ELF-1 (cell line): ENCODE measurements around the gene KIRREL3.
A peak's percentile ranks its signal among the peaks of the same experiment; 100 is the strongest.

ENCODE experiments used
- DNase-seq: peaks from one replicate; pipeline ENCODE4 v3.0.0-alpha.2; 2016; ENCODE audit warnings: low read depth, low spot score

KIRREL3 gene

GRCh38 chr11:126602993-126603392 lies 397.6 kb downstream of the KIRREL3 start:
- DNase-seq, result no peak

DNA sequence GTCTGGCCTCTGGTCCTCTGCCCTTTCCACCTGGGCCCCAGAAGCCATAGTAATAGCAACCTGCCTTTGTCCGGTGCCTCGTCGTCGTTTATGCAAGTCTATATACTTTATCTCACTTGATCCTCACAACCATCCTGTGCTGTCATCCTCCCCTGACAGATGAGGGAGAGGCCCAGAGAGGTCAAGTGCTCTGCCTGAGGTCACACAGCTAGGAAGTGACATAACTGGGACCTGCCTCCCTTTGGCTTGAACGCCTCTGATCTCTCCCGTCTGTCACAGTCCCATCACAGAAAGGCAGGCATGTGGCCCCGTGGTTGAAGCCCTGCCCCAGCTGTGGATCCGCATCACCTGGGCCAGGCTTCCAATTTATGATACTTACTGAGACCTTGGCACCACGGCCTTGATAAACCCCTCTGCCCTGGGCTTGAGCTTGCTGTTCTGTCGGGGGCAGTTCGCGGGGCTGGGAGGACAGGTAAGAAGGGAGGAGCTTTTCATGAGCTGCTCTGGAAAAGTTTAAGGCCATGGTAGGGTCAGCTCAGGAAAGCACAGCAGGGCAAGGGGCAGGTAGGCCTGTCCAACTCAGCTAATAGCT lies 398.1 kb downstream of the KIRREL3 start:
- no peak for DNase-seq

DNA sequence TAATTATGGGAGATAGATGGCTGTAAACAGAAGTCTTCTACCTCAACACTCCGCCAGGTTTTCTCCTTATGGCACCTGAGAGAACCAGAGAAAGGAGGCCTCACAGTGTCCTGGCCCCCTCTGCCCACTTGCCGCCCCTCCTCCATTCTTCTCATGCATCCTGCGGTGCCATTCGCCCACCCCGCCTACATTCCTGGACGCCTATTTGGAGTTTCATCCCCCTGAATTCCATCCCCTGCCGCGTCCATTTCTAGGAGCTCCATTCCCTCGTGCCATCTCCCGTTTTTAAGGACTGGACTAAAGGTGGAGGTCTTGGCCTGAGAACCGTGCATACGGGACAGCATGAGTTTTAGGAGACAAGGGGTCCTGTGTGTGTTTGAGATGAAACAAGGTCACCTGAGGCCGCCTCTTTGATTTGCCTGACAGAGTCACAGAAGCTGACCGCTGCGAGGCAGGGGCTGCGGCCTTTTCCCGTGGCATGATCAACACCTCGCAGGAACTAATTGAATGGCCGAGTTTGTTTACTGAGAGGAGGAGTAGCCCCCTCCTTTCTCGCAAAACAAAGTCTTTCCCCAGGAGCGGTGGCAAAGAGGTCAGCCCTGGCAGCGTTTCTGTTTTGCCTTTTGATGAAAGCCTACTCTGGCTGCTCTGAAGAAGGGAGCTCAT lies 398.9 kb downstream of the KIRREL3 start:
- peak; percentile 90 for DNase-seq

DNA sequence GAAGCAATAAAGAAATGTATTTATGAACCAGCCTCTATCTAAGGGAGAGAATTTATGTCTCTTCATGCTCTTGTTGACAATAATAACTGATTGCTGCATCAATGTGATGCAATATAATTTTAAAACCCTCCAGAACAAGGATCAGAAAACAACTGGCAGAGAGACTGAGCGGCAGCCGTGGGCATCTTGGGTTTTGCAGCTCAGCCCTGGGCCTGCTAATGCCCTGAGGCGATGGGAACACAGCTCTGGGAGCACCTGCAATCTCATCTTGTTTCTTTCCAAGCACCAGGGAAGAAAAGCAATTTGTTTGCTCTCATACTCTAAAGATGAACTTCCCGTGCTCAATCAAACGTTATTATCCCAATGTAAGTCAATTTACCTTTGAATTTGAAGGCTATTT lies 399.4 kb downstream of the KIRREL3 start:
- no peak for DNase-seq

DNA sequence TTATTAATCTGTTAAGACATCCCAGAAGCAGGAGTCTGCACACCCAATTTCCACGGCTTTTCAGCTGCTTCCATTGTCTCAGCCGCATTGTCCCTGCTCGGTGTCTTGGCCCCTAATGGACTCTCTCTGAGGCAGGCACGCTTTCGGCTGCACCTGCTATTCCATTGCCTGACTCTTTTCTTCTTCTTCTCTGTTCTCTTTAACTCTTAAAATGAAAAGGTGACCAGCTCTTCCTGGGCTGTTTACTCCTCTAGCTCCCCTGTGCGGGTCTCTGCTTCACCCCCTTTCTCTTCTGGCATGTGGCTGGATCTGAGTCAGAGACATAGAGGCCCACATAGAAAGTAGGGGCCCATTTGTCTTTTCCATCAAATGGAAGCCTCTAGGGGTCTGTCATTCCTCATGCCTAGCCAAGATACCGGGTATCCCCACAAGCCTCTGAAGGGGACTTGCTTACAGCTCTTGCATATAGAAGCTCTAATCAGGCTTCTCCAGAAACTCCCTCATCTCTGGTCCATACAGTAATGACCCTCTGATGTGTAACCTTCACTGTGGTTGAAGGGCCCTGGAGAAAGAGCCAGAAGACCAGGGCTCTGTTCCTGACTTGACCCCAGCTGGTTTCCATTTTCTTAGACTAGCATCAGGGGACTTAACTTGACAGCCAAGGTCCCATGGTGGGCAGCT lies 401.2 kb downstream of the KIRREL3 start:
- DNase-seq, result no peak

GRCh38 chr11:126598344-126599216 lies 402.0 kb downstream of the KIRREL3 start:
- DNase-seq, result no peak

GRCh38 chr11:126597041-126597440 lies 403.5 kb downstream of the KIRREL3 start:
- no peak for DNase-seq

DNA sequence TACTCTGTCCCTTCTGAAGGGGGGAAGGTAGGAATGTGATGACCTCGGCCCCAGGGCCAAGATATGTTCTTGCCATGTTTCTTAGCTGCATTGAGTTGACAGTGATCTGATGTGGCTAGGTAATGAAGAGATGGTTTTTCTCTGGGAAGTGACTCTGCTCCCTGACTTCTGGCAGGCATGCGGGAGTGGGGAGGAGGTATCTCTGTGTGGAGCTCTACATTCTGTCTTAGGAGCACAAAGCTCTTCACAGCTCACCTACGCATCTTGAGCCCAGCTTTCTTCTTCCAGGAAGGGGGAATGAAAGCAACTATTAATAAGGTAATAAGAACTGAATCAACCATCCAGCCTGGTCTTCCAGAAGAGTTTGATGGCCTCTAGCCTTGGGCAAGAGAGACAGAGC lies 404.1 kb downstream of the KIRREL3 start:
- no peak for DNase-seq

DNA sequence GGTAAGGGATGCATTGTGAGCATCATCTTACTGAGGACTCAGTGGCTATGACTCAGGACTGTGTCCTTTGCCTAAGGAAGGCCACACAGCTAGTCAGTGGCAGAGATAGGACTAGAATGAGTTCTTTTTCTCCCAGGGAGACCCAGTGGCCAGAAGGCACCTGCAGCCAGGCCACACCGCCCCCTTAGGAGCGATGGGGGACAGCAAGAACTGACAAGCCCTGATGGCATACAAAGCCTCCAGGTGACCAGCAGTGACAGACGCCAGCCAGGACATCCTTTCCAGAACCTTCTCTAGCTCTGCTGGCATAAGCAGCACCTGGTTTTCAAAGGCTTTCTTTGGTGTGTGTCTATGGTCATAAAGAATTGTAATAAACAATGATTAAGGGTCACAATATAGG lies 405.0 kb downstream of the KIRREL3 start:
- DNase-seq, result no peak

DNA sequence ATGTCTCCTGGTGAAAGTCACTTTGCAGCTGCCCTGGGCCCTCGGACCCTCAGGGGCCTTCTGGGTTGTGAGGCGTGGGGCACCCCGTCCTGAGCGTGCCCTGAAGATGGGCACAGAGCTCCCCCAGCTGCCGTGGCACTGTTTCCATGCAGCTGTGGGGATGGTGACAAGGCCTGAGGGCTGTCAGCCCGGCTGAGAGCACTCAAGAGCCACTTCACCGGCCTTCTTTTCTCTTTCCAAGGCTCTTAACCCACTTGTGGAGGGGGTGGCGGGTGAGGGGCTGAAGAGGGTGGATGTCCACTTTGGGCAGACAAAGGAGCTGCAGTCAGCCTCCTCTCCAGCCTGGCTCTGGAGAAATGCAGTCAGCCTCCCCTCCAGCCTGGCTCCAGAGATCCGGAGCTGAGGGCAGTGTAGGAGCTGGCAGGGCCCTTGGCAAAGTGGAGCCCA lies 405.6 kb downstream of the KIRREL3 start:
- DNase-seq, result no peak

- DNase-seq, result peak; percentile 75
These were observed 407.8 kb downstream of the KIRREL3 start for GRCh38 chr11:126592496-126593410.

GRCh38 chr11:126591966-126592489 lies 408.5 kb downstream of the KIRREL3 start:
- no peak for DNase-seq

DNA sequence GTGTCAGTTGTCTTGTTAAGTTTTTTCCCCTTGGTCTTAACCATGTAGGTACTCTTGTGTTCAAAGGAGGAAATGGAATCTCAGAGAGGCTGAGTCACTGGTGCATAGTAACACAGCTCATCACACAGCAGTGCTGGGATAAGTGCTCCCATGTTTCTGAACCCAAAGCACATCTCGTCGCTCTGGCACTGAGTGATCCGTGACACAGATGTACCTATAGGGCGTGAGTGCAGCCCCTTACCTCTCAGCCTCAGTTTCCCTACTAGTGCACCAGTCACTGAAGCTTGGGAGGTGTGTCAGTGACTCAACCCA lies 411.1 kb downstream of the KIRREL3 start:
- no peak for DNase-seq

DNA sequence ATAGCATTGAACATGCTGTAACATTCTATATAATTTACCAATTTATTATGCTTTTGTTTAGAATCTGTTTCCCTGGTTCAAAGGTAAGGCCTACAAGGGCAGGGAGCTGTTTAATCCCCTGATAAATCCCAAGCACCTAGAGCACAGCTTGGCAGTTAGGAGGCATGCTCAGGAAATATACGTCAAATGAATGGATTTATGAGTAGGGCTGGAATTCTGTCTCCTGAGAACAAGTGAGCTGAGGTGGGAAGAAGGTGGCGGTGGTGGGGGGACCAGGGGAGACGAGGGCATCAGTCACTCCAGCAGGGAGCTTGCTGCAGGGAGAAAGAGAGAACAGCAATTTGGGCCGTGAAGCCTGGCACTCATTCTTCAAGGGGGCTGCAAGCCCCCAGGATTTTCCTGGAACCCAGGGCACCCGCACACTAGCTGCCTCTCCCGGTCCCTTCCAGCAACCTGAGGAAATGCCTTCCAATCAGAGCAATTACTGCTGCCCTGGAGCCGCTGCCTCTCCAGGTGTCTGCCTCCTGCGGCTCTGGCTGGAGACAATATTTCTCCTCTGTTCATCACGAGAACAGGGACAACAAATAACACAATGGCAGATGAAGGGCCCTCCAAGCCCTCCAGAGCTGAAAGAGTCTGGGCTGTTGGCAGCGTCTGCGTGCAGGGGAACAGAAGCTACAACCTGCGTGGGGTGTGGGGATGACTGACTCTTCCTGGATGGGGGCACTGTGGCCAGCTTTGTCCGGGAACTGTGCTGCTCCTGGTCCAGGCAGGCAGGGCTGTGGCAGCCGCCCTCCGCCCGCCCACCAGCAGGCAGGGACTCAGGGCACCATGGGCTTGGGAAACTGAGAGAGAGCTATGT lies 411.7 kb downstream of the KIRREL3 start:
- DNase-seq, result no peak

- no peak for DNase-seq
These were observed 413.0 kb downstream of the KIRREL3 start for GRCh38 chr11:126587541-126587940.

- peak; percentile 77 for DNase-seq
These were observed 414.6 kb downstream of the KIRREL3 start for GRCh38 chr11:126585774-126586491.

GRCh38 chr11:126585388-126585773 lies 415.2 kb downstream of the KIRREL3 start:
- no peak for DNase-seq

- DNase-seq, result no peak
These were observed 416.8 kb downstream of the KIRREL3 start for GRCh38 chr11:126583594-126584427.
